HepG2 (cell line): ENCODE data around the gene THRSP. TPM values are rescaled to one million over a fixed set of nuclear protein-coding genes. Genes with fewer than 3 reads are reported as not detected.

Experiments
- CC2D1A ChIP-seq: sonication (generic); formaldehyde crosslinking; IDR thresholded peaks from 2 replicates; pipeline ENCODE4 v1.8.1; 2023; ENCODE audit warnings: mild to moderate bottlenecking, missing genetic modification reagents
- DR1 ChIP-seq: sonication (generic); formaldehyde crosslinking; IDR thresholded peaks from 2 replicates; pipeline ENCODE4 v1.8.0; 2021; ENCODE audit warnings: mild to moderate bottlenecking, missing genetic modification reagents, inconsistent platforms
- GFI1 ChIP-seq: sonication (generic); formaldehyde crosslinking; IDR thresholded peaks from 2 replicates; pipeline ENCODE4 v1.5.0; 2020; ENCODE audit warnings: missing genetic modification reagents, mild to moderate bottlenecking, borderline replicate concordance
- ISX ChIP-seq: sonication (generic); formaldehyde crosslinking; conservative IDR thresholded peaks from 2 replicates; pipeline ENCODE4 v1.5.0; 2020; ENCODE audit warnings: missing genetic modification reagents
- KDM1A ChIP-seq: IDR thresholded peaks from 2 replicates; pipeline ENCODE4 v1.6.1; 2016; ENCODE audit warnings: missing compliant biosample characterization
- MIER2 ChIP-seq: IDR thresholded peaks from 2 replicates; pipeline ENCODE4 v1.6.1; 2016; ENCODE audit warnings: missing biosample characterization, missing genetic modification reagents
- MZF1 ChIP-seq: sonication (generic); formaldehyde crosslinking; IDR thresholded peaks from 2 replicates; pipeline ENCODE4 v1.8.1; 2023; ENCODE audit warnings: mild to moderate bottlenecking, missing genetic modification reagents, borderline replicate concordance
- POLR2G ChIP-seq: fragments of 200-400 bp; formaldehyde crosslinking; IDR thresholded peaks from 2 replicates; pipeline ENCODE4 v1.6.1; 2018; ENCODE audit warnings: mild to moderate bottlenecking, low read depth, low read length, moderate library complexity
- RBM22 ChIP-seq: fragments of 200-400 bp; formaldehyde crosslinking; optimal IDR thresholded peaks from 2 replicates; pipeline ENCODE3; 2017; ENCODE audit warnings: mild to moderate bottlenecking, low read length, moderate library complexity
- WIZ ChIP-seq: sonication (generic); formaldehyde crosslinking; IDR thresholded peaks from 2 replicates; pipeline ENCODE4 v1.5.1; 2020; ENCODE audit warnings: mild to moderate bottlenecking, missing genetic modification reagents
- YEATS4 ChIP-seq: sonication (generic); formaldehyde crosslinking; IDR thresholded peaks from 2 replicates; pipeline ENCODE4 v1.4.0; 2020; ENCODE audit warnings: missing genetic modification reagents, borderline replicate concordance
- ZBTB20 ChIP-seq: sonication (generic); formaldehyde crosslinking; IDR thresholded peaks from 2 replicates; pipeline ENCODE4 v1.8.1; 2023; ENCODE audit warnings: missing genetic modification reagents, low read depth, mild to moderate bottlenecking, borderline replicate concordance
- ZNF337 ChIP-seq: sonication (generic); formaldehyde crosslinking; IDR thresholded peaks from 2 replicates; pipeline ENCODE4 v1.5.1; 2020; ENCODE audit warnings: missing genetic modification reagents, low read depth, mild to moderate bottlenecking, borderline replicate concordance
- ZNF547 ChIP-seq: sonication (generic); formaldehyde crosslinking; IDR thresholded peaks from 2 replicates; pipeline ENCODE4 v1.5.1; 2020; ENCODE audit warnings: mild to moderate bottlenecking, missing genetic modification reagents
- ZNF737 ChIP-seq: sonication (generic); formaldehyde crosslinking; IDR thresholded peaks from 2 replicates; pipeline ENCODE4 v1.5.0; 2020; ENCODE audit warnings: missing genetic modification reagents, mild to moderate bottlenecking, borderline replicate concordance
- ZNF879 ChIP-seq: sonication (generic); formaldehyde crosslinking; IDR thresholded peaks from 2 replicates; pipeline ENCODE4 v1.8.1; 2023; ENCODE audit warnings: missing genetic modification reagents
- polyA plus RNA-seq, 8 experiments: library from polyadenylated mRNA; depleted of rRNA in 3 of 8; stranded (reverse) in 7 of 8; unstranded in 1 of 8; fragments of >200 nt; fragmentation: Illumina TruSeq in 4 of 8; extraction: Trizol in 4 of 8; gene quantifications; 2 replicates each; pipeline versions ENCODE4 v1.2.1 to v1.2.3, GENCODE V29; 2011 to 2016; ENCODE audit warnings: low read depth in 4 of 8, missing spikeins in 1 of 8, mixed read lengths in 1 of 8; ENCODE audit not compliant: insufficient read depth in 1 of 8
- total RNA-seq, 5 experiments: library from RNA; depleted of rRNA; stranded (reverse); fragments of >200 nt; fragmentation: Illumina TruSeq; extraction: Trizol; gene quantifications; 2 replicates each; pipeline ENCODE4 v1.2.3, GENCODE V29; 2016; ENCODE audit warnings: low read depth in 1 of 5
- TF ChIP-seq, protein P1 (sequence below): conservative IDR thresholded peaks from 2 replicates; pipeline ENCODE4 v1.6.1; 2018; ENCODE audit warnings: missing genetic modification reagents
- TF ChIP-seq, protein P2 (sequence below): sonication (generic); formaldehyde crosslinking; IDR thresholded peaks from 2 replicates; pipeline ENCODE4 v1.5.0; 2020; ENCODE audit warnings: mild to moderate bottlenecking, low read depth, missing genetic modification reagents, borderline replicate concordance
- TF ChIP-seq, protein P3 (sequence below): sonication (generic); formaldehyde crosslinking; IDR thresholded peaks from 2 replicates; pipeline ENCODE4 v1.8.1; 2022; ENCODE audit warnings: mild to moderate bottlenecking, missing genetic modification reagents
- TF ChIP-seq, protein P4 (sequence below): sonication (generic); formaldehyde crosslinking; IDR thresholded peaks from 2 replicates; pipeline ENCODE4 v1.4.0; 2020; ENCODE audit warnings: missing genetic modification reagents

The THRSP gene
- total and polyA plus RNA-seq, 2 of the 13 experiments (the other 11 are each of a cell fraction or from before 2014, with no cell fraction given) = 0.13 to 0.58 TPM

DNA sequence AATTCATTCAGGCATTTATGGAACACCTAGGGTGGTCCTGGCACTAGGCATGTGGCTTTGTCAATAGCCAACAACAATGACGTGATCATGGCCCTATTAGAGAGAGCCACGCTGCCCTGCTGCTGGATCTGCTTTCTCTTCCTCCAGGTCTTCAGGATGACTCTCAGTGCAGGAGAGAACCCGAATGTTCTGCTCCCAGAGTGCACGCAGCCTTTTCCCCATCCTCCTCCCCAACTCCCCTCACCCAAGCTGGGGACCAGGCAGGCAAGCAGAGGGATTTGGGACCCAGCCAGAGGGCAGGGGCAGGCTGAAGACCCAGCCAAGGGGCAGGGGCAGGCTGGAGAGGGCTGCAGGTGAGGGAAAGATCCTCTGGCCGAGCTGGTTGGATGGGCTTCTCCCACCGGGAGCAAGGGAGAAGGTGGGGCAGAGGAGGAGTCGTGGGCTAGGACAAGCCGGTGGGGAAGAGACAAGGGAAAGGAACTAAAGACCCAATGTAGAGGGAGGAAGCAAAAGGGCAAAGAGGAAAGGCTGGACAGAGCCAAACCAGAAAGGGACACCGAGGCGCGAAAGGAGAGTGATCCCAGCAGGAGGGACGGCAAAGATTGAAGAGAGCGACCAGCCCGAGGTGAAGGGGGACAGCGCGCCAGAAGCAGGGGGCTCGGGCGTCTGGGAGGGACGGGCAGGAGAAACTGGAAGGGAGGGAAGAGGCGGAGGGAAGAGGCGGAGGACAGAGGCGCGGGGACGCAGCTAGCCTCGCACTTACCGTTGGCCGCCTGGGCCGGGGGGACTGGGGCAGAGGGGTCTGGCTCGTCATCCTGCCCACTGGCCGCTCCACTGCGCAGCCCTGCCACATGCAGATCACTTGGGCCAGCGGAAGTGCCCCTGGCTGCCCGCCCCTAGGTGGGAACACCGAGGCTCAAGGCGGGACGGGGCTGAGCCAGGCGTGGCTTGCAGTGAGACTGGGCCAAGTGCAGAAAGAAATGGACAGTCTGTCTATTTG is 41.0 kb upstream of the THRSP start, which contains the start of gene KCTD14 (continued):
- TF ChIP-seq POLR2G = peak; percentile 78
- no peak for TF ChIP-seq KDM1A (CRISPR knock-in tag)
- TF ChIP-seq, protein P1, sequence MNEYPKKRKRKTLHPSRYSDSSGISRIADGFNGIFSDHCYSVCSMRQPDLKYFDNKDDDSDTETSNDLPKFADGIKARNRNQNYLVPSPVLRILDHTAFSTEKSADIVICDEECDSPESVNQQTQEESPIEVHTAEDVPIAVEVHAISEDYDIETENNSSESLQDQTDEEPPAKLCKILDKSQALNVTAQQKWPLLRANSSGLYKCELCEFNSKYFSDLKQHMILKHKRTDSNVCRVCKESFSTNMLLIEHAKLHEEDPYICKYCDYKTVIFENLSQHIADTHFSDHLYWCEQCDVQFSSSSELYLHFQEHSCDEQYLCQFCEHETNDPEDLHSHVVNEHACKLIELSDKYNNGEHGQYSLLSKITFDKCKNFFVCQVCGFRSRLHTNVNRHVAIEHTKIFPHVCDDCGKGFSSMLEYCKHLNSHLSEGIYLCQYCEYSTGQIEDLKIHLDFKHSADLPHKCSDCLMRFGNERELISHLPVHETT = no peak
- 0 out of 2 replicates have a peak, but pooled peaks have one; percentile 57 for TF ChIP-seq WIZ
- no peak for TF ChIP-seq ZNF337 (CRISPR knock-in tag)
- TF ChIP-seq ZBTB20 (CRISPR knock-in tag) = peak; percentile 80; the same call in 1 of the 2 replicates
- no peak for TF ChIP-seq ISX (CRISPR knock-in tag)
- TF ChIP-seq ZNF879 (CRISPR knock-in tag) = no peak
- TF ChIP-seq, protein P2, sequence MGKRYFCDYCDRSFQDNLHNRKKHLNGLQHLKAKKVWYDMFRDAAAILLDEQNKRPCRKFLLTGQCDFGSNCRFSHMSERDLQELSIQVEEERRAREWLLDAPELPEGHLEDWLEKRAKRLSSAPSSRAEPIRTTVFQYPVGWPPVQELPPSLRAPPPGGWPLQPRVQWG = no peak
- peak; percentile 80; the same call in 1 of the 2 replicates for TF ChIP-seq ZNF547 (CRISPR knock-in tag)
- no peak for TF ChIP-seq MZF1 (CRISPR knock-in tag)
- TF ChIP-seq DR1 = 0 out of 2 replicates have a peak, but pooled peaks have one; percentile 22
- TF ChIP-seq, protein P3, sequence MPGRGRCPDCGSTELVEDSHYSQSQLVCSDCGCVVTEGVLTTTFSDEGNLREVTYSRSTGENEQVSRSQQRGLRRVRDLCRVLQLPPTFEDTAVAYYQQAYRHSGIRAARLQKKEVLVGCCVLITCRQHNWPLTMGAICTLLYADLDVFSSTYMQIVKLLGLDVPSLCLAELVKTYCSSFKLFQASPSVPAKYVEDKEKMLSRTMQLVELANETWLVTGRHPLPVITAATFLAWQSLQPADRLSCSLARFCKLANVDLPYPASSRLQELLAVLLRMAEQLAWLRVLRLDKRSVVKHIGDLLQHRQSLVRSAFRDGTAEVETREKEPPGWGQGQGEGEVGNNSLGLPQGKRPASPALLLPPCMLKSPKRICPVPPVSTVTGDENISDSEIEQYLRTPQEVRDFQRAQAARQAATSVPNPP (CRISPR knock-in tag) = no peak
- no peak for TF ChIP-seq ZNF737 (CRISPR knock-in tag)
- TF ChIP-seq CC2D1A = no peak
- no peak for TF ChIP-seq YEATS4 (CRISPR knock-in tag)
- no peak for TF ChIP-seq RBM22
- TF ChIP-seq, protein P4, sequence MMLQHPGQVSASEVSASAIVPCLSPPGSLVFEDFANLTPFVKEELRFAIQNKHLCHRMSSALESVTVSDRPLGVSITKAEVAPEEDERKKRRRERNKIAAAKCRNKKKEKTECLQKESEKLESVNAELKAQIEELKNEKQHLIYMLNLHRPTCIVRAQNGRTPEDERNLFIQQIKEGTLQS (CRISPR knock-in tag) = 0 out of 2 replicates have a peak, but pooled peaks have one; percentile 31
- TF ChIP-seq GFI1 (CRISPR knock-in tag) = peak; percentile 48; the same call in 1 of the 2 replicates
- TF ChIP-seq MIER2 (CRISPR knock-in tag) = no peak
